Stimulated activated CD8-positive, alpha-beta memory T cell treated with anti-CD3 and anti-CD28 coated beads, Interleukin-12 subunit alpha, Interleukin-12 subunit beta, amount 100 ng/mL, for 24 hours (primary cell): Measurements from ENCODE around the gene PLA2G3.
"Not testable (repeated sequence)": the region's sequence is repeated elsewhere in the genome, so short reads cannot be mapped to it uniquely, and the experiment has no call there.

Source experiments
- DNase-seq: peaks from one replicate; pipeline ENCODE4 v3.0.0-alpha.2; 2020; ENCODE audit errors: extremely low read depth

PLA2G3 gene, protein sequence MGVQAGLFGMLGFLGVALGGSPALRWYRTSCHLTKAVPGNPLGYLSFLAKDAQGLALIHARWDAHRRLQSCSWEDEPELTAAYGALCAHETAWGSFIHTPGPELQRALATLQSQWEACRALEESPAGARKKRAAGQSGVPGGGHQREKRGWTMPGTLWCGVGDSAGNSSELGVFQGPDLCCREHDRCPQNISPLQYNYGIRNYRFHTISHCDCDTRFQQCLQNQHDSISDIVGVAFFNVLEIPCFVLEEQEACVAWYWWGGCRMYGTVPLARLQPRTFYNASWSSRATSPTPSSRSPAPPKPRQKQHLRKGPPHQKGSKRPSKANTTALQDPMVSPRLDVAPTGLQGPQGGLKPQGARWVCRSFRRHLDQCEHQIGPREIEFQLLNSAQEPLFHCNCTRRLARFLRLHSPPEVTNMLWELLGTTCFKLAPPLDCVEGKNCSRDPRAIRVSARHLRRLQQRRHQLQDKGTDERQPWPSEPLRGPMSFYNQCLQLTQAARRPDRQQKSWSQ

DNA sequence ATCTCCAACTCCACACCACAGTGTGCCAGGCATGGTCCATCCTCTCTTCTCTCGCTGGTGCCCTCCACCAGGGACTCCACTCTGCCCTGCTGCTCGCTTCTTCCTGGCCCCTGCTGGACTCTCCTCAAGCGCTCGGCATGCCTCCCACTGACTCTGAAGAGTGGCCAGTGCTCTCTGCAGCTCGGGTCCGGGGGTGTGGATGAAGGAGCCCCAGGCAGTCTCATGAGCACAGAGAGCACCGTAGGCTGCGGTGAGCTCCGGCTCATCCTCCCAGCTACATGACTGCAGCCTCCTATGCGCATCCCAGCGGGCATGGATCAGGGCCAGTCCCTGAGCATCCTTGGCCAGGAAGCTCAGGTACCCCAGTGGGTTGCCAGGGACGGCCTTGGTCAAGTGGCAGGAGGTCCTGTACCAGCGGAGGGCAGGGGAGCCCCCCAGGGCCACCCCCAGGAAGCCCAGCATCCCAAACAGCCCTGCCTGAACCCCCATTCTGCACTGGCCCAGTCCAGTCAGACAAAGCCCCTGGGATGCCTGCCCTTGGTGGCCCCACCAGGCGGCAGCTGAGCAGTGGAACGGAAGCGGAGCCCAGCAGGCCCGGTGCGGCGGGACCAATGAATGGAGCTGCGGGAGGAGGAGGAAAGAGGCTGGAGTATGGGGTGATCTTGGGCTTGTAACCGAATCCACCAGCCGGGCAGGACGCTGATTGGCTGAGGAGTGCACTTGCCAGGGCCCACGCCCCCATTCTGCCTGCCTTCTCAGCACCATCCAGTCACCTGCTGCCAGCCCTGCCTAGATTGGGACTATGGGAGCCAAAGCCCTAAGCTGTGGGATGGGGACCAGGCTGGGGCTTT lies at the start of gene PLA2G3:
Gene PLA2G3 (minus strand): TSS at position 643 of the 851 bp plus-strand sequence. CDS start 154 bp downstream, at position 489.
- DNase-seq = no peak

GRCh38 chr22:31187627-31188026 lies 47.3 kb upstream of the PLA2G3 start:
- no peak for DNase-seq

- DNase-seq = no peak
These were observed 44.7 kb upstream of the PLA2G3 start for GRCh38 chr22:31185056-31185455.

- DNase-seq = no peak
These were observed 43.7 kb upstream of the PLA2G3 start for GRCh38 chr22:31184015-31184414.

DNA sequence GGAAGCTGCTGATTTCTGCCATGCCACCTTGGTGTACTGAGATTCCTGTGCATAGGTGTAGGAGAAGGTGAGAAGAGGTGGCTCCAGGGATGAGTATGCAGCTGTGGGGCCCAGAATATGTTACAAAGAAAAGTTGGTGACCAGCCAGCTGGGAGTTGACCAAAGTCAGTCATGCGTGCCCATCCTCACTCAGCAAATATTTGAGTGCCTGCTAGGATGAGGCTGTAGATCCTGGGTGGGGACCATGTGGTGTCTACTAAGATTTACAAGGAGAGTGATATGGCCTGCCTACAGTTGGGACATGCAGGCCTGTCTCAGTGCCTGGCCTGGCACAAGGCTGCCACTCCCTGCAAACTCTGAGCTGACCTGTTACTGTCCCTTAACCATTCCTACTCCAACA lies 39.0 kb upstream of the PLA2G3 start:
- no peak for DNase-seq

DNA sequence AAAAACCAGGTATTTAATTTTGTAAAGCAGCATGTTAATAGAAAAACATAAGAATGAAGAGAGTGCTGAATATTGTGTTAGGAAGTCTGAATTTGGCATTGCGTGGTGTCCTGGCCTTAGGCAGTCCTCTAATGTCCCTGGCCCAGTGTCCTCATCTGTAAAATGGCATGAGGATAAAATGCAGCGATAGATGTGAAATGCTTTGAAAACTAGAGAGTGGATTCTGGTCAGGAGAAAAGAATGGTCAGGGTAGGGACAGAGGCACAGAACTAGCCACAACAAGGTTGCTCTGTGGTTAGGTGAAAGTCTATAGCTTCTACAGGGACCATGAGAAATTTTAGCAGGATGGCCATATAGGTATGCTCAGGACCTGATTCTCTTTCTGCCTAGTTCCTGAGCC lies 38.6 kb upstream of the PLA2G3 start:
- DNase-seq = no peak

DNA sequence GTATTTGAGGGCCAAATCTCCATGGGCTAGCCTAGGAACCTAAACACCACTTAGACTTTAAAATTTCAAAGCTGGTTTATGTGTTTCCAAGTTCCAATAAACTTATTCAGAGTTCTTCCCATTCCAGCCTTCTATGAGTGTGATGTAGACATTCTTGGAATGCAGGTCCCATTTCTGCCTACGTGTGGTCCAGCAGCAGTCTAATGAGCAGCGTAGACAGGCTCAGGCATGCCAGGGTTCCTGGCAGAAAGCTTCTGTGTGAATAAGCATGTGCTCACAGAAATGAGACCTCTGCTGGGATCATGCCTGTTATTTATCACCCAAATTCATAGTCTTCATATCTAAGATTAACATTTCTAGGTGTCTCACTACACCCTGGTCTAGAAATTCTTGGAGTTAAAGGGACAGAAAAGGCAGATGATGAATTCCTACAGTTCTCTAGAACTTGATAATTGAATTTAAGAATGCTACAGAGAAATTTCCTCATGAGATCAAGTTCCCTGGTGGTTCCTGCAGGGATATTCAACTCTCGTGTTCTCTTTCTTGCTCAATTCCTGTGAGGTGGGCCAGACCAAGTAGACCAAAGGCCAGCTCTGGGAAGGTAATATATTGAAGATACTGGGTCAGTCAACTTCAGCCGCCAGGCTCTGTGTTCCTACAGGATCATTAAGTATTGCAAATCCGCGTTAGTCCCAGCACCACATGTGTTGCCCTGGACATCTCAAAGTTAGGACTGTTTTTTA lies 37.3 kb upstream of the PLA2G3 start:
- DNase-seq = no peak

DNA sequence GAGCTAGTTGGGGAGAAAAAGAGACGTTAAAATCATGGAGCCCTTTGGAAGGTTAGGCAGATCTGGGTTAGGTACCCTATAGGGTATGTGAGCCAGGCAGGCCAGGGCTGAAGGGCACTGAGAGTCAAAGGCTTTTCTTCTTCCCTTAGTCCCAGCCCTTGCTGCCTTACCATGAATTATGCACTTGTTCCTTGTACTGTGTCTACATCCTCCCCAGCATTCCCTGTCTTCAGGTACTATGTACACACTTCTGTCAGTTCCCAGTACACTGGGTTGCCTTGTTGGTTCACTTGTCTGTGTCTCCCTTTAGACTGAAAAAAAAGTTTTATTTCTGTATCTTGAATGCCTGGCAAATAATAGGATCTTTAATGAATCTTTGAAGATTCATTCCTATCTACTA lies 36.6 kb upstream of the PLA2G3 start:
- DNase-seq = no peak

GRCh38 chr22:31173386-31174145 lies 33.3 kb upstream of the PLA2G3 start:
- DNase-seq = no peak

DNA sequence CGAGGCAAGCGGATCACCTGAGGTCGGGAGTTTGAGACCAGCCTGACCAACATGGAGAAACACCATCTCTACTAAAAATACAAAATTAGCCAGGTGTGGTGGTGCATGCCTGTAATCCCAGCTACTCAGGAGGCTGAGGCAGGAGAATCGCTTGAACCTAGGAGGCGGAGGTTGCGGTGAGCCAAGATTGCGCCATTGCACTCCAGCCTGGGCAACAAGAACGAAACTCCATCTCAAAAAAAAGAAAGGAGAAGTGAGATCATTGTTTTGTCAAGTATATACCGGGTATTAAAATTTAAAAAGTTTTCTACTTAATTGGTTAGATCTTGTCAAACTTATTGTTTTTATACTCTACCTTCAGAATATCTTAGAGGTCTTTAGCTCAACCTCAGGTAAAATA lies 31.4 kb upstream of the PLA2G3 start:
- DNase-seq = not testable (repeated sequence)

GRCh38 chr22:31170971-31171370 lies 30.7 kb upstream of the PLA2G3 start:
- DNase-seq = no peak

GRCh38 chr22:31162015-31162765 lies 21.9 kb upstream of the PLA2G3 start:
- DNase-seq = no peak

- DNase-seq = no peak
These were observed 21.1 kb upstream of the PLA2G3 start for GRCh38 chr22:31161386-31161785.

DNA sequence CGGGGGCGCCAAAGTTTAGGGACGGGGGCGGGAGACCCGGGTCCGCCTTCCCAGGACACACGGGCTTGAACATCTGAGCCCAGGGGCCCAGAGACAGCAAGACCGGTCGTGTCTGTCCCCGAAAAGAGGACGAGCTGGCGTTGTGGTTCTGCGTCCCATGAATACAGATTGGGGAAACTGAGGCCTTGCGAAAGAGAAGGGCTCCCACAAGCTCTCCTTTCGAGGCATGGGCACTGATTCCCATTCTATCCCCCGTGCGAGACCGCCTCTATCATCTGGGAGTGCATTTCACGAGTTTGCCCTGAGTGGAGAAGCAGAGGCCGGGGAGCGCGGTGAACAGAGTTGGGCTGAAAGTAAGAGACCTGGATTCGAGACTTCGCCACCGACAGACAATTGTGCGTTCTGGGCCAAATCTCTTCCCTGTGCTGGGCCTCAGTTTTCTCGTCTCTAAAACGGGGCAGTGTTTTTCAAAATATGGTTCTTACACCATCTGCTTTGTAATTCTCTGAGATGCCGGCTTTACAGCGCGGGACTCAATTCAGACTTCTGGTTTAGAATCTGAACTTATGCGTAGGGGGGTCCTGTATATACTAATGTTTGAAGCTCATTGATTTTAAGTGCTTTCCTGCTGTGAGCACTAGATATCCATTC lies 20.1 kb upstream of the PLA2G3 start:
- DNase-seq = no peak

GRCh38 chr22:31155422-31155821 lies 15.1 kb upstream of the PLA2G3 start:
- no peak for DNase-seq

DNA sequence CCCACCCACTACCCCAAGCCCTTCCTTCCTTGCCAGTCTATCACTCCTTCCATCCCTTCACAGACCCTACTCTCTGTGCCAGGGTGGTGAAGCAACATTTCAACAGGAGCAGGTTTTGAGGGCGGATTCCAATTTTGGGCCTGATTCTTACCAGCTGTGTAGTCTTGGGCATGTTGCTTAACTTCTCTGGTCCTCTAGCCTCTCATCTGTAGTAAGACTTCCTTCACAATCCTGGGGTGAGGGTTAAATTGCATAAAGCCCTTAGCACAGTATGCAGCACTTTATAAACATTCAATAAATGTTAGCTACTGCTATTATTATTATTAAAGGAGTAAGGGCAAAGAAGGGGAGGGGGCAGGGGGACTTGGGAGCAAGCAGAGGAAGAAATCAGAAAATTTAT lies 14.7 kb upstream of the PLA2G3 start:
- DNase-seq = no peak

DNA sequence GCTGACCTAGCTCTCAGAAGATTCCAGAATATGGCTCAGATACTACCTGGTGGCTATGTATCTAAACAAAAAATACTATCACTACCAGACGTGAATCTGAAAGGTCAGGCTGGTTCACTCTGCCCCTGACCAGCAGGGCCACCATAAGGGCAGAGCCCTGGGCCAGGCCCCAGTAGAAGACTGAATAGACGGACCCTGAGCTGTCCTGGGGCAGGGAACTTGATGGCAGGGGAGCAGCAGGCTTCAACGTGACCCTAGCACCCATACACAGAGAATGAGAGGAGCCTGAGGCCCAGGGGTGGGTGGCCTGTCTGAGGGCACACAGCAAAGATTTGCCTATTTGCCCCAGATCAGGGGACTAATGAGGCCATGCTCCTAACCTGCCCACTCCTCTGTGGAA lies 13.0 kb upstream of the PLA2G3 start:
- DNase-seq = no peak

DNA sequence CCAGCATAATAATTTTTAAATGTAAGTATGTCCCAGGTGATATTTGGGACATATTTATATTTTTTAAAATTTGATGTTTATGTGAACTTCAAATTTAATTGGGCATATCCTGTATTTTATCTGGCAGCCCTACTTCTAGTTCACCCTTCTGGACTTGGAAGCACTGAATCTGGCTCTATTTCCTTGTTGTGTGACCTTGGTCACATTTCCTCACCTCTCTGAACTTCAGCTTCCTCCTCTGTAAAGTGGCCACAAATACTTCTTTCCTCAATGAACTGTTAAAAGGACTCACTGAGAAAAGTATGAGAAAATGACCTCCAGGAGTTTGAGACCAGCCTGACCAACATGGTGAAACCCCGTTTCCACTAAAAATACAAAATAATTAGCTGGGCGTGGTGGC lies 11.6 kb upstream of the PLA2G3 start:
- no peak for DNase-seq

GRCh38 chr22:31150615-31151014 lies 10.3 kb upstream of the PLA2G3 start:
- no peak for DNase-seq
